ENCODE data around the gene KRT6B. TPM values are rescaled to one million over a fixed set of nuclear protein-coding genes. Genes with fewer than 3 reads are reported as not detected.
"Not testable (repeated sequence)": the region's sequence is repeated elsewhere in the genome, so short reads cannot be mapped to it uniquely, and the experiment has no call there.

Gene KRT6B
- under 1 TPM in 1 of 6 donors, not detected in 5; 0.17 TPM for total RNA-seq

- ATAC-seq (ENCODE audit: low FRiP score in 2 of 2), result no peak
- Histone ChIP-seq H3K27ac (no peak within 1 kb of the TSS), H3K4me1 (no peaks in the 10 kb centered on the region), H3K27me3 (no peaks in the 10 kb centered on the region), H3K36me3 (no peaks in the 10 kb centered on the region), H3K9me3 (no peaks in the 10 kb centered on the region), H3K4me3 (no peak within 1 kb of the TSS)
- DNase-seq, result no peak
- no peak for TF ChIP-seq EP300 (IDR thresholded peaks at IDR 0.05)
- no peak for TF ChIP-seq CTCF (IDR thresholded peaks at IDR 0.05)
- no peak for TF ChIP-seq POLR2A (IDR thresholded peaks at IDR 0.05)
- no peak for TF ChIP-seq POLR2AphosphoS5 (IDR thresholded peaks at IDR 0.05)
- WGBS, 2 donors, result 84 to 88% methylated on average over 6 of the region's 6 CpGs
Measured at GRCh38 chr12:52452101-52452500, at the start of gene KRT6B. Gene KRT6B (minus strand): TSS chr12:52452146. CDS start chr12:52452078, 68 bp downstream.

GRCh38 chr12:52501490-52501889 lies 49.5 kb upstream of the KRT6B start:
- no peak overlapping the region for H3K4me3 ChIP-seq
- no peaks in the 10 kb centered on the region for H3K36me3 ChIP-seq
- H3K4me1 ChIP-seq, result no peaks in the 10 kb centered on the region
- WGBS, 2 donors, result 73 to 74% methylated on average over 7 of the region's 7 CpGs
- ATAC-seq (ENCODE audit: low FRiP score in 2 of 2), result no peak
- H3K9me3 ChIP-seq, result no peaks in the 10 kb centered on the region
- no peak overlapping the region for H3K27ac ChIP-seq
- no peak for DNase-seq
- TF ChIP-seq EP300 (IDR thresholded peaks at IDR 0.05) (no peak), CTCF (IDR thresholded peaks at IDR 0.05) (no peak), POLR2A (IDR thresholded peaks at IDR 0.05) (no peak), POLR2AphosphoS5 (IDR thresholded peaks at IDR 0.05) (no peak)
- H3K27me3 ChIP-seq, result no peaks in the 10 kb centered on the region

GRCh38 chr12:52500574-52500973 lies 48.6 kb upstream of the KRT6B start:
- DNase-seq; H3K27me3 ChIP-seq; H3K4me3 ChIP-seq; H3K9me3 ChIP-seq; ATAC-seq (ENCODE audit: low FRiP score in 2 of 2); H3K27ac ChIP-seq; H3K4me1 ChIP-seq; H3K36me3 ChIP-seq: not testable (repeated sequence)
- 68 to 85% methylated on average over 6 of the region's 6 CpGs for WGBS, 2 donors

GRCh38 chr12:52499806-52500560 lies 48.0 kb upstream of the KRT6B start:
- no peaks in the 10 kb centered on the region for H3K27me3 ChIP-seq
- peaks cover 5 to 11% (median 9%) of the 10 kb centered on the region in 4 donors for H3K4me1 ChIP-seq
- no peak overlapping the region for H3K27ac ChIP-seq
- ATAC-seq (ENCODE audit: low FRiP score in 2 of 2) (no peak), DNase-seq (no peak)
- H3K4me3 ChIP-seq, result no peak overlapping the region
- TF ChIP-seq EP300 (IDR thresholded peaks at IDR 0.05) (no peak), CTCF (IDR thresholded peaks at IDR 0.05) (no peak), POLR2AphosphoS5 (IDR thresholded peaks at IDR 0.05) (no peak), POLR2A (IDR thresholded peaks at IDR 0.05) (no peak)
- no peaks in the 10 kb centered on the region for H3K9me3 ChIP-seq
- H3K36me3 ChIP-seq, result no peaks in the 10 kb centered on the region
- WGBS, 2 donors, result 81 to 83% methylated on average over 5 of the region's 5 CpGs

GRCh38 chr12:52498946-52499345 lies 47.0 kb upstream of the KRT6B start:
- Histone ChIP-seq H3K27me3 (no peaks in the 10 kb centered on the region), H3K9me3 (no peaks in the 10 kb centered on the region), H3K36me3 (no peaks in the 10 kb centered on the region), H3K27ac (no peak overlapping the region), H3K4me3 (no peak overlapping the region), H3K4me1 (peaks cover 10 to 21% (median 16%) of the 10 kb centered on the region in 4 donors)
- ATAC-seq (ENCODE audit: low FRiP score in 2 of 2) (no peak), DNase-seq (no peak)
- 32 to 77% methylated on average over 1 of the region's 1 CpG for WGBS, 2 donors
- TF ChIP-seq EP300 (IDR thresholded peaks at IDR 0.05) (no peak), CTCF (IDR thresholded peaks at IDR 0.05) (no peak), POLR2A (IDR thresholded peaks at IDR 0.05) (no peak), POLR2AphosphoS5 (IDR thresholded peaks at IDR 0.05) (no peak)
